ENCODE data around the gene SMIM41. TPM values are rescaled to one million over a fixed set of nuclear protein-coding genes. Genes with fewer than 3 reads are reported as not detected.
A peak's percentile ranks its signal among the peaks of the same experiment; 100 is the strongest.

The SMIM41 gene
- total and polyA plus RNA-seq, 2 donors (not counting 1 experiment from before 2014, with no cell fraction given), result 2.0 to 4.8 TPM

GRCh38 chr12:52152905-52153317 is 73.4 kb downstream of the SMIM41 start:
- H3K27me3 ChIP-seq (ENCODE audit: control insufficient read depth, insufficient read depth, low read length), result no peaks in the 10 kb centered on the region
- H3K4me1 ChIP-seq (ENCODE audit: control insufficient read depth, extremely low read depth, insufficient read depth, low read length), result peaks cover 23% of the 10 kb centered on the region
- H3K9me3 ChIP-seq (ENCODE audit: control insufficient read depth, insufficient read depth, low read depth, low read length), result no peaks in the 10 kb centered on the region
- H3K4me3 ChIP-seq (replicated peaks in 1 of 4; ENCODE audit: control extremely low read depth in 1 of 4, insufficient read depth in 1 of 4, low read depth in 3 of 4, low read length in 4 of 4), result no peak overlapping the region
- H3K4me2 ChIP-seq (ENCODE audit: extremely low read depth, insufficient read depth, low read length), result peak overlapping the region; percentile 64
- no peak overlapping the region for H3K27ac ChIP-seq (ENCODE audit: insufficient read depth, low read length)
- H3K36me3 ChIP-seq (ENCODE audit: control insufficient read depth, insufficient read depth, low read length), result no peaks in the 10 kb centered on the region
- no peak overlapping the region for H2AFZ ChIP-seq (ENCODE audit: low read length)
- DNase-seq (ENCODE audit: low read depth in 2 of 2), result no peak
- H3K79me2 ChIP-seq (ENCODE audit: control insufficient read depth, insufficient read depth, low read length), result no peaks in the 10 kb centered on the region
- no peaks in the 10 kb centered on the region for H4K20me1 ChIP-seq (ENCODE audit: control insufficient read depth, extremely low read depth, insufficient read depth, low read length)
- no peak overlapping the region for H3K9ac ChIP-seq (ENCODE audit: insufficient read depth, low read length)
- TF ChIP-seq EZH2 (IDR thresholded peaks at IDR 0.05; ENCODE audit: low read length, missing control alignments) (no peak), CTCF (conservative IDR thresholded peaks at IDR 0.05 in 1 of 2, IDR thresholded peaks at IDR 0.05 in 1 of 2; ENCODE audit: low read depth in 1 of 2, low read length in 2 of 2) (no peak)

- peak in 1 of 2 donors; percentile 59 for DNase-seq (ENCODE audit: low read depth in 2 of 2)
Observed at GRCh38 chr12:52155048-52155868, 75.8 kb downstream of the SMIM41 start.

GRCh38 chr12:52156311-52156710 is 76.8 kb downstream of the SMIM41 start:
- no peak for DNase-seq (ENCODE audit: low read depth in 2 of 2)
- no peaks in the 10 kb centered on the region for H3K9me3 ChIP-seq (ENCODE audit: control insufficient read depth, insufficient read depth, low read depth, low read length)
- no peak overlapping the region for H3K4me2 ChIP-seq (ENCODE audit: extremely low read depth, insufficient read depth, low read length)
- H3K9ac ChIP-seq (ENCODE audit: insufficient read depth, low read length), result no peak overlapping the region
- TF ChIP-seq CTCF (conservative IDR thresholded peaks at IDR 0.05 in 1 of 2, IDR thresholded peaks at IDR 0.05 in 1 of 2; ENCODE audit: low read depth in 1 of 2, low read length in 2 of 2), result no peak
- TF ChIP-seq EZH2 (IDR thresholded peaks at IDR 0.05; ENCODE audit: low read length, missing control alignments), result no peak
- H4K20me1 ChIP-seq (ENCODE audit: control insufficient read depth, extremely low read depth, insufficient read depth, low read length), result no peaks in the 10 kb centered on the region
- H3K4me1 ChIP-seq (ENCODE audit: control insufficient read depth, extremely low read depth, insufficient read depth, low read length), result peaks cover 13% of the 10 kb centered on the region
- H2AFZ ChIP-seq (ENCODE audit: low read length), result no peak overlapping the region
- no peaks in the 10 kb centered on the region for H3K36me3 ChIP-seq (ENCODE audit: control insufficient read depth, insufficient read depth, low read length)
- H3K27me3 ChIP-seq (ENCODE audit: control insufficient read depth, insufficient read depth, low read length), result no peaks in the 10 kb centered on the region
- H3K27ac ChIP-seq (ENCODE audit: insufficient read depth, low read length), result no peak overlapping the region
- H3K79me2 ChIP-seq (ENCODE audit: control insufficient read depth, insufficient read depth, low read length), result no peaks in the 10 kb centered on the region
- no peak overlapping the region for H3K4me3 ChIP-seq (replicated peaks in 1 of 4; ENCODE audit: control extremely low read depth in 1 of 4, insufficient read depth in 1 of 4, low read depth in 3 of 4, low read length in 4 of 4)

More at GRCh38 chr12:52155048-52155868, 75.8 kb downstream of the SMIM41 start:
- H3K9ac ChIP-seq (ENCODE audit: insufficient read depth, low read length), result no peak overlapping the region
- no peaks in the 10 kb centered on the region for H4K20me1 ChIP-seq (ENCODE audit: control insufficient read depth, extremely low read depth, insufficient read depth, low read length)
- no peak overlapping the region for H3K4me2 ChIP-seq (ENCODE audit: extremely low read depth, insufficient read depth, low read length)
- peaks cover 13% of the 10 kb centered on the region for H3K4me1 ChIP-seq (ENCODE audit: control insufficient read depth, extremely low read depth, insufficient read depth, low read length)
- no peaks in the 10 kb centered on the region for H3K79me2 ChIP-seq (ENCODE audit: control insufficient read depth, insufficient read depth, low read length)
- H3K27ac ChIP-seq (ENCODE audit: insufficient read depth, low read length), result no peak overlapping the region
- no peak overlapping the region for H2AFZ ChIP-seq (ENCODE audit: low read length)
- no peaks in the 10 kb centered on the region for H3K9me3 ChIP-seq (ENCODE audit: control insufficient read depth, insufficient read depth, low read depth, low read length)
- H3K27me3 ChIP-seq (ENCODE audit: control insufficient read depth, insufficient read depth, low read length), result no peaks in the 10 kb centered on the region
- TF ChIP-seq CTCF (conservative IDR thresholded peaks at IDR 0.05 in 1 of 2, IDR thresholded peaks at IDR 0.05 in 1 of 2; ENCODE audit: low read depth in 1 of 2, low read length in 2 of 2) (no peak), EZH2 (IDR thresholded peaks at IDR 0.05; ENCODE audit: low read length, missing control alignments) (no peak)
- no peak overlapping the region for H3K4me3 ChIP-seq (replicated peaks in 1 of 4; ENCODE audit: control extremely low read depth in 1 of 4, insufficient read depth in 1 of 4, low read depth in 3 of 4, low read length in 4 of 4)
- H3K36me3 ChIP-seq (ENCODE audit: control insufficient read depth, insufficient read depth, low read length), result no peaks in the 10 kb centered on the region
